COLO668 (cell line): ENCODE results near the gene BCL2A1.
"Not testable (repeated sequence)": the region's sequence is repeated elsewhere in the genome, so short reads cannot be mapped to it uniquely, and the experiment has no call there.

Source experiments
- DNase-seq: peaks from one replicate; lab custom pipeline; 2025; ENCODE audit not compliant: unreplicated experiment; lab: John Stamatoyannopoulos, UW

Gene BCL2A1

DNA sequence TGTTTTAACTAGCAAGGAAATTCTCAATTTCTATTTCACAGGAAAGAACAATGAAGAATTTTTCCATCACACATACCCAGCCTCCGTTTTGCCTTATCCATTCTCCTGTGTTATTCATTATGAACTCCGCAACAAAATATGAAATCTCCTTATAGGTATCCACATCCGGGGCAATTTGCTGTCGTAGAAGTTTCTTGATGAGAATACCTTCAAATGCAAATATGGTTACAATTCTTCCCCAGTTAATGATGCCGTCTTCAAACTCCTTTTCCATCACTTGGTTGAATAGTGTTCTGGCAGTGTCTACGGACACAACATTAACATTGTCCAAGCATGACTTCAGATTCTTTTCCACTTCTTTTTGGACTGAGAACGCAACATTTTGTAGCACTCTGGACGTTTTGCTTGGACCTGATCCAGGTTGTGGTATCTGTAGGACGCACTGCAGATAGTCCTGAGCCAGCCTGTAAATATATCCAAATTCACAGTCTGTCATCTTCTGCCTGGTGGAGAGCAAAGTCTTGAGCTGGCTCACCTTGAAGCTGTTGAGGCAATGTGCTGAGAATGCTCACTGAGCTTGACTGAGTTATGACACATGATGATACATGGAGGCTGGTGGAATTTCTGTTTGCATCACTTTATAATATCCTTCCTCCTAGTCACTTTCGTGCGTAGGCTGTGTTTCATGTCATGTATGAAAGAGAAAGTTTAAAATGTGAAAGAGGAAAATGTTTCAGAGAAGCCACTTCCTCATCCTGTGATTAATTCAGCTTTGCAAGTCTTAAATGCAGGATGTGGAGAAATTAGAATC is at the start of gene BCL2A1:
TSS of gene BCL2A1 (minus strand) at position 573 of the 811 bp plus-strand sequence. CDS start at position 496, 77 bp downstream.
- no peak for DNase-seq

DNA sequence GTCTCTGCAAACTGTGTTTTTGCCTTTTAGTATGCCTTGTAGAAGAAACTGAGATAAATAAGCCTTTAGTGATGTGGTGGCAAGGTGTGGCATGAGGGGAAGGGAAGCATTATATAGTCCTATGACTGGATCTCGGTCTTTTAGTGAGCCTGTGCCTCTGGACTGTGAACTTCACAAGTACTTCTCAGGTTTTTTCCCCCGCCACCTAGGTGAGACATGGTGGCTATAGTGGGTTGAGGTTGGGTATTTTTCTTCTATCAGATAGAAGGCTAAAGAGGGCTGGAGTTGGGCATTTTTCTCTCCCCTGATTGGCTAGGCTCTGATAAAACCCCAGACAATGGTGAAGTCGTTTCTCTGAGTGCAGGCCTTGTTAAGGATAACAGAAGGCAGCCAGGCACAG is 49.7 kb upstream of the BCL2A1 start:
- DNase-seq, result no peak

DNA sequence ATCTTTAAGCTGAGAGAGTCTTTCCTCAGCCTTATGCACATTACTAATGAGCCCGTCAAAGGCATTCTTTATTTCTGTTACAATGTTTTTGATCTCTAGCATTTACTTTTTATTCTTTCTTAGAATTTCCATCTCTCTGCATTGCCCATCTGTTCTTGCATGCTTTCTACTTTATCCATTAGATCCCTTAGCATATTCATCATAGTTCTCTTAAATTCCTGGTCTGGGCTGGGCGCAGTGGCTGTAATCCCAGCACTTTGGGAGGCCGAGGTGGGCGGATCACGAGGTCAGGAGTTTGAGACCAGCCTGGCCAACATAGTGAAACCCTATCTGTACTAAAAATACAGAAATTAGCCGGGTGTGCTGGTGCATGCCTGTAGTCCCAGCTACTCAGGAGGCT is 49.2 kb upstream of the BCL2A1 start:
- not testable (repeated sequence) for DNase-seq

DNA sequence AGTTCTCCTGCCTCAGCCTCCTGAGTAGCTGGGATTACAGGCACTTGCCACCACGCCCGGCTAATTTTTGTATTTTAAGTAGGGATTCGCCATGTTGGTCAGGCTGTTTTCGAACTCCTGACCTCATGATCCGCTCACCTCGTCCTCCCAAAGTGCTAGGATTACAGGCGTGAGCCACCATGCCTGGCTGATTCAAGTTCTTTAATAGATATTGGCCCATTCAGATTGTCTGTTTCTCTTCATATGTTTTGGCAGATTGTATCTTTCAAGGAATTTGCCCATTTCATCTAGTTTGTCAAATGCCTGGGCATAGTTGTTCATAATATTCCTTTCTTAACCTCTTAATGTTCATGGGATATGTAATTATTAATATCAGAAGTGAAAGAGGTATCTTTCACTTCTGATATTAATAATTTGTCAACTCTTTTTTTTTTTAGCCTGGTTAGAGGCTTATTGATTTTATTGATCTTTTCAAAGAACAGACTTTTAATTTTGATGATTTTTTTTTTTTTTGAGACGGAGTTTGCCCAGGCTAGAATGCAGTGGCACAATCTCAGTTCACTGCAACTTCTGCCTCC is 48.3 kb upstream of the BCL2A1 start:
- DNase-seq, result no peak

DNA sequence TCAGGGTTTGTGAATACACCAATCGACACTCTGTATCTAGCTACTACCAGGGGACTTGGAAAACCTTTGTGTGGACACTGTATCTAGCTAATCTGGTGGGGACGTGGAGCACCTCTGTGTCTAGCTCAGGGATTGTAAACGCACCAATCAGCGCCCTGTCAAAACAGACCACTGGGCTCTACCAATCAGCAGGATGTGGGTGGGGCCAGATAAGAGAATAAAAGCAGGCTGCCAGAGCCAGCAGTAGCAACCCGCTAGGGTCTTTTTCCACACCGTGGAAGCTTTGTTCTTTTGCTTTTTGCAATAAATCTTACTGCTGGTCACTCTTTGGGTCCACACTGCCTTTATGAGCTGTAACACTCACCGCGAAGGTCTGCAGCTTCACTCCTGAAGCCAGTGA is 46.1 kb upstream of the BCL2A1 start:
- DNase-seq, result not testable (repeated sequence)

DNA sequence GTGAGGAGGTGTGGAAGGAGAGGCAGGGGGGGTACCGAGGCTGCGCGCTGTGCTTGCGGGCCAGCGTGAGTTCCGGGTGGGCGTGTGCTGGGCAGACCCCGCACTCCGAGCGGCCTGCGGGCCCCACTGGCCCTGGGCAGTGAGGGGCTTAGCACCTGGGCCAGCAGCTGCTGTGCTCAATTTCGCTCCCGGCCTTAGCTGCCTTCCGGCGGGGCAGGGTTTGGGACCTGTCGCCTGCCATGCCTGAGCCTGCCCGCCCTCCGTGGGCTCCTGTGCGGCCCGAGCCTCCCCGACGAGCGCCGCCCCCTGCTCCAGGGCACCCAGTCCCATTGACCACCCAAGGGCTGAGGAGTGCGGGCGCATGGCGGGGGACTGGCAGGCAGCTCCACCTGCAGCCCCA is 45.5 kb upstream of the BCL2A1 start:
- DNase-seq, result not testable (repeated sequence)

DNA sequence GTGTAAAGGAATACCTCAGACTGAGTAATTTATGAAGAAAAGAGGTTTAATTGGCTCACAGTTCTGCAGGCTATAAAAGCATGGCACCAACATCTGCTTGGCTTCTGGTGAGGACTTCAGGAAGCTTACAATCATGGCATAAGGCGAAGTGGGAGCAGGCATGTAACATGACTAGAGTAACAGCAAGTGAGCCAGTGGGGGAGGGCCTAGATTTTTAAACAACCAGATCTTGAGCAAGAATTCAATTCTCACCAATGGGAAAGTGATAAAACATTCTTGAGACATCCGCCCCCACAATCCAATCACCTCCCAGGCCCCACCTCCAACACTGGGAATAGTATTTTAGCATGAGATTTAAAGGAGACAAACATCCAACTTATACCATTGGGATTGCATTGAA is 44.2 kb upstream of the BCL2A1 start:
- no peak for DNase-seq

DNA sequence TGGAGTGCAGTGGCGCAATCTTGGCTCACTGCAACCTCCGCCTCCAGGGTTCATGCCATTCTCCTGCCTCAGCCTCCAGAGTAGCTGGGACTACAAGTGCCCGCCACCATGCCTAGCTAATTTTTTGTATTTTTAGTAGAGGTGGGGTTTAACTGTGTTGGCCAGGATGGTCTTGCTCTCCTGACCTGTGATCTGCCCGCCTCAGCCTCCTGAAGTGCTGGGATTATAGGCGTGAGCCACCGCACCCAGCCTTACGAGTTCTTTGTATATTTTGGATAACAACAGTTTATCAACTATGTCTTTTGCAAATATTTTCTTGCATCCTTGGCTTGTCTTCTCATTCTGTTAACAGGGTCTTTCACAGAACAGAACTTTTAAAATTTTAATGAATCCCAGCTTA is 43.2 kb upstream of the BCL2A1 start:
- DNase-seq, result not testable (repeated sequence)

DNA sequence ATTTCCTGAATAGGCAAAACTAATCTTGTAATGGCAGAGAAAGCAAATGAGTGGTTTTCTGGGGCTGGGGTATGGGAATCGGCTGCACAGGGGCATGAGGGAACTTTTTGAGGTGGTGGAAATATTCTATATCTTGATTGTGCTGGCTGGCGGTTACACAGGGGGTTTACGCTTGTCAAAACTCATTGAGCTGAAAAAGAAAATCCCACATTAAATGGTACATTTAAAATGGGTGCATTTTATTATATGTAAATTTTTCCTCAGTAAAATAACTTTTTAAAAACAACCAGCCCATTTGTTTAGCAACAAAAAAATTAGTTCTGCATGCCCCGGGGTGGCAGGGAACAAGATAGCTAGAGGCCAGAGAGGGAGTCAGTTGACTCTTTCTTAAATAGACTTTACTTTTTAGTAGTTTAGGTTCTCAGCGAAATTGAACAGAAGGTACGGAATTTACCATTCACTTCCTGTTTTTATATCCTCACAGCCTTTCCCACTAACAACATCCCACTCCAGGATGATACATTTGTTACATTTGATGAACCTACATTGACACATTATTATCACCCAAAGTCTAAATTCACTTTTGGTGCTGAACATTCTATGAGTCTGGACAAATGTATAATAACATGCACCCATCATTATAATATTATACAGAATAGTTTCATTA is 41.2 kb upstream of the BCL2A1 start:
- no peak for DNase-seq

DNA sequence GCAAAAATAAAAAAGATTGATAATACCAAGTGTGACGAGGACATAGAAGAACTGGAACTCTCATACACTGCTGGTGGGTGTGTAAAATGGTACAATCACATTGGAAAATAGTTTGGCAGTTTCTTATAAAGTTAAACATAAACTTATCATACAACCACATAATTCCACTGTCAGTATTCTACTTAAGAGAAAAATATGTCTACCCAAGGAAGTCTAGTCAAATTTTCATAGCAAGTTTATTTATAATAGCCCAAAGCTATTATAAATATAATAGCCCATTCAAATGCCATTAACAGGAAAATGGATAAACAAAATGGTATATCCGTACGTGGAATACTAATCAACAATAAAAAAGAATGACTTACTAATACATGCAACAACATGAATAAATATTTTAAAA is 40.6 kb upstream of the BCL2A1 start:
- no peak for DNase-seq

DNA sequence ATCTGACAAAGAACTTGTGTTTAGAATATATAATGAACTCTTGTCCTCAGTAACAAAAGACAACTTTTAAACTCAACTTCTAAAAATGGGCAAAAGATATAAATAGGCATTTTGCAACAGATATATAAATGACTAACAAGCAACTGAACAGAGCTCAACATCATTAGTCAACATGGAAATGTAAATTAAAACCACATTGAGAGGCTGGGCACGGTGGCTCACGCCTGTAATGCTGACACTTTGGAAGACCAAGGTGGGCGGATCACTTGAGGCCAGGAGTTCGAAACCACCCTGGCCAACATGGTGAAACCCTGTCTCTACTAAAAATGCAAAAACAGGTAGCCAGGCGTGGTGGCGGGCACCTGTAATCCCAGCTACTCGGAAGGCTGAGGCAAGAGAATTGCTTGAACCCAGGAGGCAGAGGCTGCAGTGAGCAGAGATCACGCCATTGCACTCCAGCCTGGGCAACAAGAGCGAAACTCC is 40.1 kb upstream of the BCL2A1 start:
- not testable (repeated sequence) for DNase-seq

DNA sequence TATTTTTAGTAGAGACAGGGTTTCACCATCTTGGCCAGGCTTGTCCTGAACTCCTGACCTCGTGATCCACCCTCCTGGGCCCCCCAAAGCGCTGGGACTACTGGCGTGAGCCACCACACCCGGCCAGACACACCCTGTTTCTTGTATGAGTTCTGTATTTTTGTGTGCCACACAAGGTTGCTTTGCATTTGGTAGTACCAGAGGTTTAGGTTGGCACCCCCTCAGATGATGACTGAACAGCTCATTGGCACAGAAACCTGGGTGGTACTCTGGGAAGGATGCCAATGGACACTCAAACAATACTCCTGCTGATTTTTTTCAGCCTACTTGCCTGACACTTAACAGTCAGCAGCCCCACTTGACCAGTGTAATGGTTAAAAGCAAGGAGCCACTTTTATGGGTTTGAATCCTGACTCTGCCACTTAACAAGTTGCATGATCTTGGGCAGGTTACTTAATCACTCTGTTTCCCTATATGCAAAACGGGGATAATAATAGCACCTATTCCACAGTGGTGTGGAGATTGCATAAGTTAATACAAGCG is 39.2 kb upstream of the BCL2A1 start:
- no peak for DNase-seq

DNA sequence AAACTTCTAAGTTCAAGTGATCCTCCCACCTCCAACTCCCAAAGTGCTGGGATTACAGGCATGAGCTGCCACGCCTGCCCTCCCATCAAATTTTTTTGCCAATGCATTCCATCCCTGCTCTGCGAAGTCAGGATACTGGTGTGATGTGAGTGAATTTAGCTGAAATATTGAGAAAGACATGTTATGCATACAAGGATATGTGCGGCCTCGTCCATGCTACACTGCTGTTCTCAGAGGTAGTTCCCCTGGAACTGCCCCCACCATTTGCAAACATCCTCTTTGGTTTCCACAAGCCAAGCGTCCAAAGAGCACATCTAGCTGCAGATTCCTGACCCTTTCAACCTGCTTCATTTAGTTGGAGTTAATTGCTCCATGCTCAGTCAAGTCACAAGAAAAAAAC is 36.5 kb upstream of the BCL2A1 start:
- no peak for DNase-seq

DNA sequence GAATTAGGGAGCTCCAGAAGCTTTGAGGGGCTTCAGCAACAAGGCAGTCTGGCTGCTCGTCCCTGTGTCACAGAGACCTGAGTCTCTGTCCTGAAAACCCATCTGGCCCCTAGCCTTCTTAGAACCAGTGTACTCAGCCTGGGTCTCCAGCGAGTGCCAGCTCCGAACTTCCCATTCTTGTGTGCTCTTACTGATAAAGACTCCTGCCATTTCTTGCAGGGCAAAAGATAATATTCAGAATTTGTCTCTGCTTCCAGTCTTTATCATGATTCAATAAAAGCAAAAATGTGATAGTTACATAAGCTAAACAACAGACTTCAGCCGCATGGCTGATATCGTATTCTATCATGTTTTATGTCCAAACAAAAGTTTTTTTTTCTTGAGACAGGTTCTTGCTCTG is 36.0 kb upstream of the BCL2A1 start:
- no peak for DNase-seq

DNA sequence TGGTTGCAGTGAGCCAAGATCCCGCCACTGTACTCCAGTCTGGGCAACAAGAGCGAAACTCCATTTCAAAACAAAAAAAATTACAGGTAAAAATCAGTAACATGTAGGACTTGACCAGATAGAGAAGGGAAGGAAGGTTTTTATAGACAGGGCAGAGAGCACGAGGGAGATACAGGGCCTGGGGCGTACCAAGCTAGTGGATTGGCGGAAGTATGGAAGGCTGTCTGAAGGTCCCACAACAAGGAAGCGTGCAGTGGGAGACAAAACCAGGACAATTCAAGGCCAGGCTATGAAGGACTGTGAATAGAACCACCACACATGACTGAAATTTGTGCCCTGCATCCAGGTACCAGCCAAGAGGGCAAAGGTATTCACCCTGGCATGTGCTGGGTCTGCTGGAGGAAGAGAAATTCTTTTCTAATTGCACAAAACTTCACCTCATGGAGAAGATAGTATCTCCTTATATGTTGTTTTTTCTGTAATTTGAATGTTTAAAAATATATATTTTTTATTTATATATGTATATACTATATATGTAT is 33.0 kb upstream of the BCL2A1 start:
- no peak for DNase-seq

DNA sequence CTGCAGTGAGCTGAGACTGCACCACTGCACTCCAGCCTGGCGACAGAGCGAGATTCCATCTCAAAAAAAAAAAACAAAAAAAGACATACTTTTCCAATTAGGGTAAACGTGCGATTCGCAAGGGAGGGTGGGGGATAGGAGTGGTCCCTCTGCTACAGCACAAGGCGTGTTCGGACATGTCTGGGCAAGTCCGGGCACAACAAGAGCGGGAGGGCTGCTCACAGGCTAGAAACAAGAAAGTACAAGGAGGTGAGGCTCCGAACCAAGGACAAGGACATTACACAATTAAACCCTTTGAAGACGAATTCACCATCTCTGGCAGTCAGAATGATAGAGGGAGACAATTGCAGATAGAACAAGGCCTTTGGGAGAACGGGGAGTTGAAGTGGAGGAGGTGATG is 32.2 kb upstream of the BCL2A1 start:
- DNase-seq, result no peak

DNA sequence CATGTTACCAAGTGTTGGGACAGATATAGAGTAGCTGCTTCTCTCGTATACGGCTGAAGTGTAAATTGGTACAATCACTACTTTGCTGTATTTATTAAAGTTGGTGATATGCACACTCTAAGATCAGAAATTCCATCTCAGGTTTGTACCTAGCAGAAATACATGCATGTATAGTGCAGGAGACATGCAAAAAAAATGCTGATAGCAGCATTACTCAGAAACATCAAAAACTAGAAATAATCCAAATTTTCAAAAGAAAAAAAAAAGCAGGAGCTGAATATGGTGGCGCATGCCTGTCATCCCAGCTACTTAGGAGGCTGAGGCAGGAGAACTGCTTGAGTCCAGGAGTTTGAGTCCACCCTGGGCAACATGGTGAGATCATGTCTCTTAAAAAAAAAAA is 31.3 kb upstream of the BCL2A1 start:
- no peak for DNase-seq

DNA sequence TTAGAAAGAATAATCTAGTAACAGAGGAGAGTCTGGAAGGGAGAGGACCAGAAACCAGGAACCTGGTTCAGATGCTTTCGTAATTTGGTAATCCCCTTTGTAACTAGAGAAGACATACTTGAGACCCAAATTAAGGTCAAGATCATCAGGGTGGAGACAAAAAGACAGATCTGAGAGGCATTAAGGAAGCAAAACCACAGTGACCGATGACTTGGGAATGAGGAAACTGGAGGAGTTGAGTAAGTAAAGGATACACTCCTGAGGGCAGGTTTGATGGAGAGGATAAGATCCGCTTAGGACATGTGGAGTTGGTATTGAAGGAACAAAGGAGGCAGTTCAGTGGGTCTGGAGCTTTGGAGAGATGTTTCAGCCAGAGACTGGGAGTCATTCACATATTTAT is 23.6 kb upstream of the BCL2A1 start:
- DNase-seq, result no peak

DNA sequence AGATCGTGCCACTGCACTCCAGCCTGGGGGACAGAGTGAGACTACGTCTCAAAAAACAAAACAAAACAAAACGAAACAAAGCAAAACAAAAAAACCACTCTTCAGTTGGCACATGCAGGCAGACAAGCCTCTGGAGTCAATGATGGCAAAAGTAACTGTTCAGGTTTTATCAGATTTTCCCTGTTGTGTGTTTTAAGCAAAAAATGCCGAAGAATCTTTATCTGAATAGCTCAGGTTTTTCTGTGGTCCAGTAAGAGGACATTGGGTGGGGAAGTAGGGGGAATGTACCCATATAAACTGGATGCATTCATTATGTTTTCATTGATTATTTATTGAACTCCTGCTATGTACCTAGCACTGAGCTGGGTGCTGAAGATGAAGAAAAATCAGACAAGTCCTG is 20.8 kb upstream of the BCL2A1 start:
- no peak for DNase-seq

DNA sequence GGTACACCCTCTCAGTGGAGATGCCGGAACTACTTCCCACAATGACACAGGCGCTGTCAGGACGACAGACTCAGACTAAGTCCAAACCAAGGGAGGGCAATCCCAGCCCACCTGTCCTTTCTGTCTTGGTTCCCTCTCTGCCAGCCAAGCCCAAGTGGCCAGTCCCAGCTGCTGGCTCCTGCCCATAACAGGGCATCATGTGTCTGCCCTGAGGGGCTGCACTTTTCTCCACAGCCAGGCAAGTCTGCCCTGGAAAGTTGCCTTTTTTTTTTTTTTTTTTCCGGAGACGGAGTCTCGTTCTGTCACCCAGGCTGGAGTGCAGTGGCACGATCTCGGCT is 20.0 kb upstream of the BCL2A1 start:
- DNase-seq, result no peak

DNA sequence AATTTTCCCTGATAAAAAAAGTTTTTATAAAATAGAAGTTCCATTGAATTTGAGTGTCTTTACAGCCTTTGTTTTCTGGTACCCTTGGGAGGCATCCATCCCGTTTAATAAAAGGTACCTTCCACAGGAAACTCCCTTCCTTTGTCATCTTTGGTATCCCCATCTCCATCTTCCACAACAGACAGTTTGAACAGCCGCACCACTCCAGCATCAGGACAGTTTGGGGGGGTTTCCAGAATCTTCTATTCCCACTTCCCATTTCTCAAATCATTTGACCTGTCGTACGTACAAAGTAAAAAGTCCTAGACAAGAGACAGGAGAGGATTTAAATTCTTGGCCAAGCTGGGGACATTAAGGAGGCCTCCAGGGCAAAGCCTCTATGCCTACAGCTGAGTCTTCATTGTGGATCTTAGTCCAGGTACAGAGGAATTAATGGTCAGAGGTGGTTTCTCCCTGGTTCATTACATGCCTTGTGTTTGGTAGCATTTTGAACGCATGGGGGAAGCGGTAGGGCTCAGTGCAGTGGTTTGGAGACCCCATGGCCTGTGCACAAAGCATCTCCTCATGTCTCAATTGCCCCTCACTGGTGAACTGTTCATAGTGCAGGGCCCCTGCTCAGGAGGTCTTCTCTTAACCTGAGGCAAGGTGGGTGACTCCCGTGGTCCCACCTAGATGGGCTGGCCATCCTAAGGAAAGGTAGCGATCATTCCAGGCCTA is 19.4 kb upstream of the BCL2A1 start:
- DNase-seq, result no peak
